ENCODE results near the gene PICALM. TPM values are rescaled to one million over a fixed set of nuclear protein-coding genes. Genes with fewer than 3 reads are reported as not detected.

Gene PICALM
- total RNA-seq, 4 donors from 2014 or later: 128 to 196 (median 143) TPM

DNA sequence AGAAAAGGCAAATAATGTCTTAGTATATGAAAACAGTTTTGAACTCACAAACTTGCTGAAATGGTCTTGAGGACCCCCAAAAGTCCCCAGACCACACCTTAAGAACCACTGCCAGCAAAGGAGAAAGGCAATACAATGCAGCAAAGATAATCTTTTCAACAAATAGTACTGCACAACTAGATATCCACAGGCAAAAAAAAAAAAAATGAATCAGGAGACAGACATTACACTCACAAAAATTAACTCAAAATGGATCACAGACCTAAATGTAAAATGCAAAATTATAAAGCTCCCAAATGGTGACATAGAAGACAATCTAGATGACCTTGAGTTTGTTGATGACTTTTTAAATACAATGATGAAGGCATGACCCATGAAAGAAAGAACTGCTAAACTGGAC, 8.3 kb downstream of the PICALM start:
- intact Hi-C loops (cut with DNase I): no loop called here
- peaks cover 3 to 97% (median 51%) of the 10 kb centered on the region in 3 donors for H3K4me1 ChIP-seq

DNA sequence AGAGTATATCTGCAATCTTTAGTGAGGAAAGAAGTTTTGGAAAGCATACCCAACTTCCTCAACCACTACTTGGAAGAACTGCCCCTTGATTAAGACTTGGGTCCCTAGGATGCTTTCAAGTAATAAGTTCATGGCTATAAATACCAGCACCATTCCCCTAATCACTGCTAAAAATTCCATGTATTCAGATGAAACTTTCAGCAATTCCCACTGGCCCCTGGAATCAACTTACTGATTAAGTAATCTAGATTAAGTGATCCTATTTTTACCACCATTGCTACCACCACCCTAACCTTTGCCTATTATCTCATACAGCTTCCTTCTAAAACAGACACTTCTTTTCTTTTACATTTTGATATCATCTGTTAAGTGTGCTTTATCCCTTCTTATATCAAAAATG, 10.5 kb downstream of the PICALM start:
- TF ChIP-seq, protein P1, sequence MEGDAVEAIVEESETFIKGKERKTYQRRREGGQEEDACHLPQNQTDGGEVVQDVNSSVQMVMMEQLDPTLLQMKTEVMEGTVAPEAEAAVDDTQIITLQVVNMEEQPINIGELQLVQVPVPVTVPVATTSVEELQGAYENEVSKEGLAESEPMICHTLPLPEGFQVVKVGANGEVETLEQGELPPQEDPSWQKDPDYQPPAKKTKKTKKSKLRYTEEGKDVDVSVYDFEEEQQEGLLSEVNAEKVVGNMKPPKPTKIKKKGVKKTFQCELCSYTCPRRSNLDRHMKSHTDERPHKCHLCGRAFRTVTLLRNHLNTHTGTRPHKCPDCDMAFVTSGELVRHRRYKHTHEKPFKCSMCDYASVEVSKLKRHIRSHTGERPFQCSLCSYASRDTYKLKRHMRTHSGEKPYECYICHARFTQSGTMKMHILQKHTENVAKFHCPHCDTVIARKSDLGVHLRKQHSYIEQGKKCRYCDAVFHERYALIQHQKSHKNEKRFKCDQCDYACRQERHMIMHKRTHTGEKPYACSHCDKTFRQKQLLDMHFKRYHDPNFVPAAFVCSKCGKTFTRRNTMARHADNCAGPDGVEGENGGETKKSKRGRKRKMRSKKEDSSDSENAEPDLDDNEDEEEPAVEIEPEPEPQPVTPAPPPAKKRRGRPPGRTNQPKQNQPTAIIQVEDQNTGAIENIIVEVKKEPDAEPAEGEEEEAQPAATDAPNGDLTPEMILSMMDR (IDR thresholded peaks at IDR 0.05): no peak
- no peak for TF ChIP-seq POLR2A (IDR thresholded peaks at IDR 0.05)
- H3K27ac ChIP-seq: no peak overlapping the region
- H3K27me3 ChIP-seq: no peaks in the 10 kb centered on the region
- H3K36me3 ChIP-seq: no peaks in the 10 kb centered on the region
- no peak for DNase-seq
- intact Hi-C loops (cut with DNase I): no loop called here
- peaks cover 10 to 97% (median 45%) of the 10 kb centered on the region in 3 donors for H3K4me1 ChIP-seq
- no peaks in the 10 kb centered on the region for H3K9me3 ChIP-seq
- H3K4me3 ChIP-seq: no peak overlapping the region

More for the DNA sequence above, 8.3 kb downstream of the PICALM start:
- no peaks in the 10 kb centered on the region for H3K9me3 ChIP-seq
- H3K27me3 ChIP-seq: no peaks in the 10 kb centered on the region
- DNase-seq: no peak
- TF ChIP-seq, protein P1 (IDR thresholded peaks at IDR 0.05): no peak
- TF ChIP-seq POLR2A (IDR thresholded peaks at IDR 0.05): no peak
- no peak overlapping the region for H3K27ac ChIP-seq
- H3K4me3 ChIP-seq: no peak overlapping the region
- H3K36me3 ChIP-seq: no peaks in the 10 kb centered on the region

DNA sequence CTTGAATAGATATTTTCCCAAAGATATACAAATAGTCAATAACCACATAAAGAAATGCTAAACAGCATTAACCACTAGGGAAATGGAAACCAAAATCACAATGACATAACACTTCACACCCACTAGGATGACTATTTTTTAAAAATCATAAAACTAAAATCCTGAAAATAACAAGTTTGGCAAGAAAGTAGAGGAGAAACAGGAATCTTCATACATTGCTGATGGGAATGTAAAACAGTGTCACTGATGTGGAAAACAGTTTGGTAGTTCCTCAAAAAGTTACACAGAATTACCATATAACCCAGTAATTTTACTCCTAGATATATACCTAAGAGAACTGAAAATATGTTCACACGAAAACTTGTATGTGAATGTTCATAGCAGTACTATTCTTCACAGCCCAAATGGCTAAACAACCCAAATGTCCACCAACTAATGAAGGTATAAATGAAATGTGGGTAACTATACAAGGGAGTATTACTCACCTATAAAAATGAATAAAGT, 12.5 kb downstream of the PICALM start:
- no peak for TF ChIP-seq POLR2A (IDR thresholded peaks at IDR 0.05)
- TF ChIP-seq, protein P1 (IDR thresholded peaks at IDR 0.05): peak in 1 of 6 experiments; percentile 6
- DNase-seq: no peak
- Histone ChIP-seq H3K9me3 (no peaks in the 10 kb centered on the region), H3K4me3 (no peak overlapping the region), H3K27ac (no peak overlapping the region), H3K4me1 (peaks cover 10 to 97% (median 48%) of the 10 kb centered on the region in 3 donors), H3K27me3 (no peaks in the 10 kb centered on the region), H3K36me3 (no peaks in the 10 kb centered on the region)
- 74 to 79% methylated on average over 1 of the region's 1 CpG for WGBS, 2 donors
- intact Hi-C loops (cut with DNase I): no loop called here

DNA sequence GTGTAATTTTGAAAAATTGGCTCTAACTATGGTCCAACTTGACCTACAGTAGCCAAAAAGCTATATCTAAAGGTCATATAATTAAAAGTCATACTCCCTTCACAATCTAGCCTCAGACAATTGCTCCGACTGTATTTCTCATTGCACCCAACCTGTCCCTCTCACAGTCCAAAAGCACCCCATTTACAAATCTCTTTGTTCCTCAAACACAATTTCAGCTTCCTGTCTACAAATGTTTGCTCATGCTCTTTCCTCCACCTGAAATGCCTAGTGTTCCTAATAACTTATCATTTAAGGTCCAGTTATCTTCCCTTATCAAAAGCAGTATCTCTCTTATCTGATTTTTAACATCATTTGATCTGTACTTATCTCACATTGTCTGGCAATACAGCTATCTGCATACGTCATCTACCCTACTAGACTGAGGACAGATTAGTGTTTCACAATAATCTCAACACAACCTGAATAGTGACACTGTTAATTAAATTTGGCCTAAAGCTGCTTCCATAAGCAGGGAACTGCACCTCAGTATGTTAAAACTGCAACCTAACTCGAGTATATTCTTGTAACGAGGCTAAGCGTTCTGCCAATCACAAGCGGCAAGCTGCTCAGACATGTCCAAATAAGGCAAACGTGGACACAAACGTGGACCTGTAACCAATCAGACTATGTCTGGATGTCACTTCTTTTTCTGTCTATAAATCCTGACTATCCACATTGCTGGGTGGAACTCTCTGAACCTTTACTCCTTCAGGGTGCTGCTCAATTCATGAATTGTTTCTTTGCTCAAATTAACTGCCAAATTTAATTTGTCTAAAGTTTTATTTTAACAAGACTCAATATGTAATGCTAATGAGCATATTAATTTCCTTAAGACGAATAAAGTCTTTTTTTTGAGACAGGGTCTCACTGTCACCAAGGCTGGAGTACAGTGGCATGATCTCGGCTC, 15.9 kb downstream of the PICALM start:
- peak overlapping the region in 1 of 4 donors; percentile 5 for H3K27ac ChIP-seq
- no peaks in the 10 kb centered on the region for H3K36me3 ChIP-seq
- 82 to 84% methylated on average over 10 of the region's 10 CpGs for WGBS, 2 donors
- no peak for DNase-seq
- H3K9me3 ChIP-seq: no peaks in the 10 kb centered on the region
- H3K27me3 ChIP-seq: no peaks in the 10 kb centered on the region
- no peak overlapping the region for H3K4me3 ChIP-seq
- TF ChIP-seq POLR2A (IDR thresholded peaks at IDR 0.05): no peak
- TF ChIP-seq, protein P1 (IDR thresholded peaks at IDR 0.05): no peak
- intact Hi-C loops (cut with DNase I): no loop called here
- peaks cover 15 to 97% (median 35%) of the 10 kb centered on the region in 3 donors for H3K4me1 ChIP-seq

DNA sequence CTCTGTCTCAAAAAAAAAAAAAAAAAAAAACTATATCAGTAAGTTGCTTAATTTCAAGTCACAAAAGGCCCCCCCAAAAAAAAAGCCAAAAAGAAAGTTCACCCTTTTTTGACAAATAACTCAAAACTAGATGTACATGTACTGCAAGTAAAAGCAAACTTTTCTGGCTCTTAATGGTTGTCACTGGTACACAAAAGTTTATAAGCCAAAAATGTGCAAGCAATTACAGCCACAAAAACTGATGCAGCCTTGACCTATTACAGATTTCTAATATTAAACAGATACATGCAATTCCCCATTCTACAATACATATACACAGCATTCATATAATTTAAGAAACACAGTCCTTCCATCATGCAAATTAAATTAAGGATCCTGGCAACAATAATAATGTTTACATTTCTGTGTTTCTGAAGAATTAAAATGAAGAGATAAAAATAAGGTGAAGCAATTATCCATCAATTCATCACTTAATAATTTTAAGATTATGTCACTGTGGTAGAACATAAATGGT, 18.6 kb downstream of the PICALM start:
- no peak for DNase-seq
- no peaks in the 10 kb centered on the region for H3K36me3 ChIP-seq
- no peaks in the 10 kb centered on the region for H3K9me3 ChIP-seq
- no peak overlapping the region for H3K4me3 ChIP-seq
- H3K27ac ChIP-seq: no peak overlapping the region
- no peak for TF ChIP-seq POLR2A (IDR thresholded peaks at IDR 0.05)
- TF ChIP-seq, protein P1 (IDR thresholded peaks at IDR 0.05): no peak
- intact Hi-C loops (cut with DNase I): no loop called here
- H3K27me3 ChIP-seq: no peaks in the 10 kb centered on the region
- H3K4me1 ChIP-seq: peaks cover 15 to 98% (median 53%) of the 10 kb centered on the region in 3 donors
